EL (cell line): ENCODE results near the gene UBAP1L.

Experiments
- DNase-seq: peaks from one replicate; pipeline ENCODE4 v3.0.0-alpha.2; 2016

Gene UBAP1L

DNA sequence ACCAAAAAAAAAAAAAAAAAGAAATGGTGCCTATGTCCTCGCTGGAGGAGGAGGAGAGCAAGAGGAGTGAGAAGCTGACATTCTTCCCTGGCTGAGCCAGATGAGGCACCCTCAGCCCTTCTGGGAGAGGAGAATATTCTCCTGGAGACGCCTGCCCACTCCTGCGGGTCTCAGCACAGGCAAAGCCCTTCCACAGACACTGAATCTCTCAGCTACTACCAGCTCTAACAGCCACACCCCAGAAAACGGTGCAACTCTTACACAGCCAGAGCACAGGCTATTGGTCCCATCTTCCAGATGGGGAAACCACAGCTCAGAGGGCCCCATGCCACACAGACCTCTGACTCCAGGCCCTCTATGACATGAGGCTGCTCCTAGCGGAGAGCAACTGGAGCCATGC, 52.9 kb downstream of the UBAP1L start:
- no peak for DNase-seq

DNA sequence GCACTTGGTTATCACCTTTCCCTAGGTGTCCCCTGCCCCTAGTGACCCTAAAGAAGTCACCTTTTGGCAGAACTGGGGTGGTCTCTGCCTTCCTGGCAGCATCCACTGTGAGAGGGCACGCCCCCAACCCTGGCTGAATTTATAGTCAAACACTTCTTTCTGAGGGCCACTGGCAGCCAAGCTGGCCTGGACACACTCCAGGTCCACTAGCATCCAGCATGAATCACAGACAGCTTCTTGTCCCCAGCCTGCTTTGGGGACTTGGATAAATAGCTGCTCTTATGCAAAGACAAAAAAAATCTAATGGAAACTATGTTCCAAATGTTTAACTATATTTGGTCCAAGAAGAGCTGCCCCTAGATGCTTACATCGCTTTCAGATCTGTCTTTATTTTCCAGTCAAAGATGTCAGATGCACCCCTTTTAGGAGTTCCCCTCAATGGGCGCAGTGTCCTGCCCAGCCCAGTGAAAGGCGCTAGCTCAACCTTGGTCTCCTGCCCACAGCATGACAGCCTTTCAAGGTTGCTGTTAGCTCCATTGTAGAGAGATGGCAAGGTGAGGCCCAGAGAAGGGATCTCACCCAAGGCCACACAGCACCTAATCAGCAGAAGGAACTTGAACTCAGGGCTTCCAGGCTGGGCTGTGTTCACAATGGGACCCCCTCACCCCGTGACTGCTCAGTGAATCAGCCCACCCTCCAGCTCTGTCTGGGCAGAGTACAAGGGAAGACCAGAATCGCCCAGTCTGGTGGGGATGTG, 54.2 kb downstream of the UBAP1L start:
- no peak for DNase-seq

DNA sequence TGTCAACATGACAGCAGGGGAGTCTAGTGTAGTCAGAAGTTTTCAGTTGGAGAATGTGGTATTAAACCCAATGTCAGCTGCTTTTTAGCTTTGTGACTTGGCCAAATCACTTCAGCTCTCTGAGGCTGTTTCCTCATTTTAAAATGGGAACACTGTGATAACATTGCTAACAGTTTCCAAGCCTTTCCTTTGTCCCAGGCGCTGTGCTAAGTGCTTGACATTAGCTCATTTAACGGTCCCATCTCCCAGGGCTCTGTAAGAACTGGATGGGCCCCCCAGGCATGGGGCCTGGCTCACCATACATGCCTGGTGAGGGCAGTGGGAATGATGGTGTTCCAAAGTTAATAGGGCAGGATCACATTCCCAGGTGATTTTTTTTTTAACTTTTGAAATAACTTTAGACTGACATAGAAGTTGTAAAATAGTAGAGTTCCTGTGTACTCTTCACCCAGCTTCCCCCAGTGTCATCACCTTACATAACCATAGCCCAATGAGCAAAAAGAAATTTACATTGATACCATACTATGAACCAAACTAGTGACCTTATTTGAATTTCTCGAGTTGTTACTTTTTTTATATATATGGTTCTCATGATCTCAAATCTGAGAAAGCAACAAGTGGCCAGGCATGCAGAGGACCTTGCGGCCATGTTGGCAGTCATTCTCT, 54.9 kb downstream of the UBAP1L start:
- no peak for DNase-seq

DNA sequence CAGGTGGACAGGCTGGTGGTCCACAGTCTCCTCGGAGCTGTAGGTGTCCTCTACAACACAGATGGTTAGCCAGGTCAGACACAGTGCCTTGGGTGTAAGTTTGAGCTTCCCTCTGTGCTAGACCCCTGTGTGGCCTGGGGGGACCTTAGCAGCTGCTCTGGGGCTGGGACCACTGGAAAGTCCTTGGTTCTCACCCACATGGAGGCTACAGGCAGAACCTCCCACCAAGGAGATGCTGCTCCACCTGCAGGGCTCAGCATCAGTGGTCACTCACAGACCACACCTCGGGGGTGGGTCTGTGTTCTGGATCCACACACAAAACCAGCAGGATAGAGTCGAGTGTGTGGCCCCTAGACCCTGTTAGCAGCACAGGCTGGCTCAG, 55.6 kb downstream of the UBAP1L start:
- DNase-seq: no peak

DNA sequence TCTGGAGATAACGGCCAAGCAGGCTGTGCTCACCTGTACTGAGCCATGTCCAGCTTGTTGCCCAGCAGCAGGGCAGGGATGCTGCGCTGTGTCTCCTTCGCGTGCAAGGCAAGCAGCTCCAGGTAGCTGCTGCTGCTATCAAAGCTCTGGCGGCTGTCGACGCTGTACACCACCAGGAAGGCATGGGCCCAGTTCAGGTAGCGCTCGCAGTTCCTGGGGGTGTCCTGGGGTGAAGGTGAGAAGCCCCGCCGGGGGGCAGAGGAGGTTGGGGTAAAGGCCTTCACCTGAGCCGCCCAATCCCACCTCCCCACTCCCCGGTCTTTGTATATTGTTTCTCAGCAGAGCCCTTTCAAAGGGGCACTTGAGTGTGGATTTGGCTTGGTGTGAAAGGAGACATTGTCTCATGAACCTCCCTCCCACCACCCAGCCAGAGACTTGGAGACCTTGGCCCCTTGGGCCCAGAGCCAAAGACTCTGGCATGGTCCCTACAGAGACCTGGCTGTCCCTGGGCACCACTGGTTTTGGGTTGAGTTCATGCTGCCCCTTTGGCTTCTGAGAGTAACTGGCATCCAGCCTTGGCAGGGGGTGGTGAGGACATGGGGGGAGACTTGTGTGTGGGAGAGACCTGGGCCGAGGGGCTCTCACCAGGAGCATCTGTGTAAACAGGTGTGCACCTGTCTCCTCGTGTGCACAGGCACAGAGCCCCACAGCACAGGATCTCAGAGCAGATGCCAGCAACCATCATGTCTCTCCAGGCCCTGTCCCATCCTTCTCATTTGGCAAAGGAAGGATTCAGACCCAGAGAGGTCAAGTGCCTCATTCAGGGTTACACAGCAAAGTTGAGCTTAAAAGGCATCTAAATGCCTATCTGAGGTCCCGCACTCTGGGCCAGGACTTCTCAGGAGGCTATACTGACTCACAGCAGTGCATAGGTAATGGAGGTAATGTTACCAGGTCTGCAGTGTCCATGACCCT, 56.3 kb downstream of the UBAP1L start:
- no peak for DNase-seq

DNA sequence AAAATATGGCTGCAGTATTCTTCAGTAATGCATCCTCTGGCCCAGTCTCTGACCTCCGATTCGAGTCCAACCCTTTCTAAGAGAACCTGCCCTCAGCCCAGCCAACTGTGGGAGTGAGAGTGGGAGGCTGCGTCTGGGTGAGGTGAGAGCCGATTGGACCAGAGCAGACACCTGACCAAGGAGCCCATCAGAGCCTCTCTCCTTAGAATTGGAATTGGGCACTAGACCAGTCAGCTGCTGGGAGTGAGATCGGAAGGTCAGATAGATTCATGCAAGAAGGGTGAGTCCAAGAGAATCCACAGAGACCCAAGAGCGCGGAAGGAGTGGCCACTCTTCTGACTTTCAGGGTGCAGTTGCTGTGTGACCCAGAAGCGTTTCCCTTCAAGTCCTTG, 57.5 kb downstream of the UBAP1L start:
- no peak for DNase-seq

DNA sequence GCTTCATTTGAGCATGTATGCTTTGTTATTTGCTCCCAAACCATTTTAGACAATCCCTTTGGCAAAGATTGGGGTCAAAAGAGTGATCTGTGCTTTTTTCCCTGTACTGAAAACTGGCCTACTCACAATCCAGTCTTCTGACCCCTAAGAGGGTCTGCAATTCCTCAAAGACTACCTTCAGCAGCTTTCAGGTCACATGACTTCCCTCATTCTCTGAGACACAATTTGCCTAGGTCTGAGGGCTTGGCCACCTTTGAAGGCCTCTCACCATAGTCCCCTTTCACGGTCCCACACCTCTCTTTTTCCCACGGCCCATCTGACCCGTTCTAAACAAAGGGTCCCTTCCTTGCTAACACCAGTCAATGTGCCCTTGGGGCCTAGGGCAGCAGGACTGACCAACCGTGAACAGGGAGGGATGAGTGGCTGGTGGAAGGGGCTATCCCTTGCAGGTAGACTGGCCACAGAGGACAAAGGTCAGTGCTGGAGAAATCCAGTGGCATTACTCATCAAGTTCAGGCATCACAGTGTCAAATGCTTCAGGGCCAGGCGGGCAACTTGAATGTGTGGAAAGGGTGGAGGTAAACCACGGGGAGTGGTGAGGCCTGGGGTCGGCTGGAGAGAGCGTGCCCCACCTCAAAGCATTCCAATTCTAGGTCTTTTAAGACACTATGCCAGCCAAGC, 58.0 kb downstream of the UBAP1L start:
- peak; percentile 65 for DNase-seq

DNA sequence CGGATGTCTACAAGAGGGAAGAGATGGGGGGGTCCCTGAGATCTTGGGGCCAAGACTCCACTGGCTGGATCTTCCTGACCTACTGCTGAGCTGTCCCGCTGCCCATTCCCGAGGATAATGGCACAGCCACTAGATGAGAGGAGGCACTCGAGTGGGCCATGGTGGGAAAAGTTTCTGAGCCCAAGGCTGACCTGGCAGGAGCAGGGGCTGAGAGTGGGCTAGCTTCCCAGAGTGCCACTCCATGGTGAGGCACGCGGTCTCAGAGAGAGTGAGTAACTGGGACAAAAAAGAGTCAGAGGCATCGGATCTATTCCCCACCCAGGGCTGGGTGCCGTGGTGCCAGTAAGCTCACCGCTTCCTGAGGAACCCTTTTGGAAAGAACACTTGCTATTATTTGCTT, 58.9 kb downstream of the UBAP1L start:
- DNase-seq: no peak

DNA sequence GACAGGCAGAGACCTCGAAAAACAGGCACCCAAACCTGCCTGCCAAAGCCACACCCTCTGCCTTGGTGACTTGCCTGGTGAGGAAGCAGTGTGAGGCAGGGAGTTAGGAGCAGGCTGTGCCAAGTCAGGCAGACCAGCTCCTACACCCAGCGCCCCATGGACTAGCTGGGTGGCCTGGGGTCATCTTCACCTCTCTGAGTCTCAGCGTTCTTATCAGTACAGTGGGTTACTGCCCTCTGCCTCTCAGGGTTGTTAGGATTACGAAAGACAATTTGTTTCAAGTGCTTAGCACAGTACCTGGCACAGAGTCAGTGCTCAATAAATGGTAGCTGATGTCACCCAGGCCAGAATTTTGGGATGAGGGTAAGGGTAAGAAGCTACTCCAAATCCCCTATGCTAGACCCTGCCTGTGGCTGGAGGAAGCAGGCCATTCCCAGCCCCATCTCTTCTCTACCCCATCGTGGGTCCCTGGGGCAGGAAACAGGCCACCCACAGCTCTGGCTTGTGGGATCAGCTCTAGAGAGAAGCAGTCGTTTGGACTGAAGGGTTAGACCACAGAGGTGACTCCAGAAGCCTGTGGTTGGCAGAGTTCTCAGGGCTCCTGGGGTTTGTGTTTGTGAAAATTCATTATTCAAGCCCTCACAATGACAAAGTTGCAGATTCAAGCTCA, 59.7 kb downstream of the UBAP1L start:
- DNase-seq: peak; percentile 32

DNA sequence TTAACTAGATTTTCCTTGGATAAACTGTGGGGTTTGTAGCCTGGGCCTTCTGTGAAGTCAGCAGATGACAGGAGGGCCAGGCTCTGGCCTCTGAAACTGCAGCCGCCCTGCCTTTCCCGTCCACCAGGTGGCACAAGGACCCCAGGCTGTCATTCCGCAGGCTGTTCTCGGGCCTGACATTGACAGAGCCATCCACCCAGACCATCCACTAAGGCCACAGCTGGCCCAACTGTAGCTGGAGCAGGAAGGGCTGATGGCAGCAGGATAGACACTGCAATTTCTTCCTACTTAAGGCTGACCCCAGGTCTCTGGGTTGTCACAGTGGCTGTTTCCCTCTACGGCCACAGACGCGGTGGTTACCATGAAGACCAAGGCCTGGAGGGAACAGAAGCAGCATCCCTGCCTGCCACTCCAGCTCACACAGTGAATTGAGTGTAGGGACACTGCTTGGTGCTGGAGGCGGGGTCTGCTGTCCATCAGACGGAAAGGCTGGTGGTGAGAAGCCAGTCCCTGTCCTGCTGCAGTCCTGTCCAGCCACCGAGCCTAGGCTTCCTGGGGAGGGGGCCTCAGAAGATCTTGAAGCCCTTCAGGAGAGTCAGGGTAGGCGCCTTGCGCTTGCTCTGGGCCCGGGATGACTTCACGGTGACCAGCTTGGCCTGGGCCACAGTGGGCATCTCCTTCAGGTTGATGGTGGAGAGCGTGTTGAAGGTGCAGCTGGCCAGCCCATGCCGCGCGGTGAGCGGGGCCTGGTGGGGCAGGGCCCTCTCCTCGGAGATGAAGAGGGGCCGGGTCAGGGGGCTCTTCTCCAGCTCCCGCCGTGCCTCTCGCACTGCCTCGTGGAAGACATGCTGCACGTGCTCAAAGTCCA, 60.4 kb downstream of the UBAP1L start:
- peak; percentile 64 for DNase-seq

DNA sequence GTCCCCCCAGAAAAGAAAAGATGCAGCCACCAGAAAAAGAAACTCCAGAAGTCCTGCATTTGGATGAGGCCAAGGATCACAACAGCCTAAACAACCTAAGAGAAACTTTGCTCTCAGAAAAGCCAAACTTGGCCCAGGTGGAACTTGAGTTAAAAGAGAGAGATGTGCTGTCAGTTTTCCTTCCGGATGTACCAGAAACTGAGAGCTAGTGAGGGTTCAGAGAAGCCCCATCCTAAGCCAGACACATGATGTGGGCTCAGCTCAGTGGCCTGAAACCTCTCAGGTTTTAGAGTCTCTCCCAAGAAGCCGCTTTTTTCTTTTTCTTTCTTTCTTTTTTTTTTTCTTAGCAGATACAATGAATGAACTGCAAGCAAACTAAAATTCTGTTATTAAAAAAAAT, 62.0 kb downstream of the UBAP1L start:
- DNase-seq: no peak

DNA sequence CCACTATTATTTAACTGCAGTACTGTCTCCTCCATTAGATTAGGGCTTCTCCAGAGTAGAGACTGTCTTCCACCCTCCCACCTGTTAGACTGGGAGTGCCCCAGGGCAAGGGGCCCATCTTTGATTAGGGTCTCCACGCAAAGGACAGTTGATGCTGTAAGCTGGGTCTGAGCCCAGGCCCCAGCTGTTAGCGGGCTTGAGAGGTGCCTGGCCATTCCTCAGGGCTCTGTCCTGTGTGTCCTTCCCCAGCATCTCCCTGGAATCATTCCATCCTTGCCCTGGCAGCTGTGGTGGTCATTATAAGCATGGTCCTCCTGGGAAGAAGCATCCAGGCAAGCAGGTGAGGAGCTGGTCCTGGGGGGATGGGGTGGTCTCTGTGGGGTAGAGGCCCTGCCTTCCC, 63.7 kb downstream of the UBAP1L start:
- no peak for DNase-seq

DNA sequence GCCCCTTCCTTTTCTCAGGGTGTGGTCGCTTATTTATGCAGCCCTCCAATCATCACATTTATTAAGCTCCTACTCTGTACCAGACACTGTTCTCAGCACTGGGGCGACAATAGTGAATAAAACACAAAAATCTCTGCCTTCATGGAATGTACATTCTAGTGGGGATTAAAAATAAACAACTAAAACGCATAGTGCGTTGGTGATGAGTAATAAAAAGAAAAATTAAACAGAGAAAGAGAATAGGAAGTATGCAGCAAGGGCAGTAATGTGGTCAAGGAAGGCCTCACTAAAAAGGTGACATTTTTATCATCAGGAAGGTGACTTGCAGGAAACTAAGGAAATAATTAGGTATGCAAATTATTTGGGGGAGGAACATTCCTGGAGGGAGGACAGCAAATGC, 64.7 kb downstream of the UBAP1L start:
- peak; percentile 28 for DNase-seq

DNA sequence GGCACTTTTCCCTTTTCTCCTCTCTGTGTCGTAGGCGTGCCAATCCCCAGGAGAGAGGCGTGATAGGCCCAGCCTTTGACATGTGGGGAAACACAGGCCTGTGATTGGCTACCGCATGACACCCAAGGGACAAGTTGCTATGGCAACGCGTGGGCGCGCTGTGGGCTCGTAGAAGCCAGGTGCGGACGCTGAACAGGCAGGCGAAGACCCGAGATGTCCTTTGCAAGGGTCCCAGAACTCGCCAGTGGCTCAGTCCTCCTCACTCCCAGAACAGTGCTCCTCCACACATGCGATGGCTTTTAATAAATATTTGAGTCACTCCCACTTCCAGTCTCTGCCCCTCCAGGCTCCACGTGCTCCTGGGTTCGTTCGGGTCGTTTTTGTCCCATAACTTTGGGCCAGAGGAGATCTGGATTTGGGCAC, 65.6 kb downstream of the UBAP1L start:
- DNase-seq: peak; percentile 95

DNA sequence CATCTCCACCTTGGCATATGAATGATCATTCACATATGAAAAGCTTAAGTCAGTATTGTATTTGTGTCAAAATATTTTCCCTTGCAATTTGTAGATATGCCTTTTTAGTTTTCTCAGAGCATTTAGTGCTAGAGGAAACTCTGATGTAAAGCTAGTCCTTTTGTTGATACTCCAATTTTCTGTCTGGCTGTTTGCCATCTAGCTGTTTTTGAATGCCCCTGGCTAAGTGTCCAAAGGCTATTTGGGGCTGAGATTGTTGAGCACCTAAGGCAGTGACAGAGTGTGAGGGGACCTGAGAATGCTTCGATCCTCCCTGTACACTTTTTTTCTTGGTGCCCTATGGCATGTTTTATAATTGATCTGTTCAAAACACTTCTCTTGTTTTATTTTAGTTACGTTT, 66.8 kb downstream of the UBAP1L start:
- DNase-seq: no peak

DNA sequence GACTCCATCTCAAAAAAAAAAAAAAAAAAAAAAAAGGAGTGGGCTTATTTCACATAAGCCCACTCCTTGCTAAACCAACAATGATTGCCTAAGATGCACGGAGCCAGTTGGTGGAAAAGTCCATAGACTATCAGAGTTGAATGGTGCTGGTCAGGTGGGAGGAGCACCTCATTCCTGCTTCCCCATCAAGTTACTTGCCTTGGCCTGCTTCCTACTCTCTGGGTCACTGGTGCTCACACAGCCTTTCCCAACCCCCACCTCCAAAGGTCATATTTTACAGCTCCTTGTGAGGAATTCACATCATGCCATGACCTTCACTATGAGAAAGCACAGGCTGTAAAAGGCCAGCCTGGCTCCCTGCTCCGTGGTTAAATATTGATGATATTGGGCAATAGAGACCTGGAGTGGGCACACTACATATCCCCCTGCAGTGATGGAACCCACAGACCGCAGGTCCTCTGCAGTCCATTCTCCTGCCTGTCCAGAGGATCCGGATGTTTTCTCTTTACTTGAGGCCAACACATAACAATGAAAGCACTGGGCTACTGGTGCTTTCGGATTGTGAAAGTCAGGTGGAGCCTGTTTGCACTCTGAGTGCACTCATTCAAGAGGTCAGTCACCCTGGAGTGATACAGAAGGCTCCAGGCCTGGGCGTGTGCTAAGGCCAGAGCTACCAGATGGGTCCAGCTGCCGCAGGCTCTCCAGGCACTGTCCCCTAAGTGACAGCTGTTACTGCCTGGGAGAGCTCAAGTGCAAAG, 70.1 kb downstream of the UBAP1L start, which contains the start of gene SLC51B:
Gene SLC51B, plus strand, starts transcription at position 664 of the 758 bp plus-strand sequence. CDS start 4,618 bp downstream, outside the sequence.
- no peak for DNase-seq

DNA sequence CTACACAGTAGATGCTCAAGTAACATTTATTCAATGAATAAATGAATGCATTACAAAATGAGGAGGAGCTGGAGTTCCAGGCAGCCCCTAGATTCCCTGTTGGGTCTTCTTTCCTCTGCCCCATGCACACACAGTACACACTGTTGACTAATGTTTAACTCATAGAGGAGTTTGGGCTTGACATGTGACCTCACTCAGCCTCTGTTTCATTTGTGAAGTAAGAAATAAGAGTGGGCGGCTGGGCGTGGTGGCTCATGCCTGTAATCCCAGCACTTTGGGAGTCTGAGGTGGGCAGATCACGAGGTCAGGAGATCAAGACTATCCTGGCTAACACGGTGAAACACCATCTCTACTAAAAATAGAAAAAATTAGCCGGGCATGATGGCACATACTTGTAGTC, 70.8 kb downstream of the UBAP1L start:
- DNase-seq: peak; percentile 66

DNA sequence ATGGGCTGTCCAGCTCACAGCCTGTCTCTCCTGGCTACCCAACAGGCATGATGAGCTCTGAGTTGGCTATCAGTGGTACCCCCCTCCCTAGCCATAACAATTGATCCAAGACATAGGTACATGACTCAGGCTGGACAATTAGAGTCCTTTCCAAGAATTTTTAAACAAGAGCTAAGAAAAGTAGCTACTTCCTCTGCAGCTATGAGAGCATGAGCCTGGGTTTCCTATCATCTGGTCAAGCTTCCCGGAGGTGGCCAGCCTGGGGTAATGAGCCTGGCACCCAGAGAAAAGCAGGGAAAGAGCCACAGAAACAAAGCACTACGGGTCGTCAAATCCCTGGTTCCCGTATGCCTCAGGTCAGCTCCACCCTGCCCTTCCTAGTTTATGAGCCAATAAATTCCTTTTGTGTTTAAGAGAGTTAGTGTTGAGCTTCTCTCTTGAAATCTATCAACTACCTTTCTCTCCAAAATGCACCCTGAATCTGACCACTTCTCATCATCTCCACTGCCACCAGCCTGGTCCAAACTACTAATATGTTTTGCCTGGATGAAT, 72.1 kb downstream of the UBAP1L start:
- DNase-seq: no peak
